Measurements from ENCODE around the gene NEDD4L.

- no peak for TF ChIP-seq SNAI2 (CRISPR knock-in tag; IDR thresholded peaks at IDR 0.05)
- no peak for TF ChIP-seq OSR1 (CRISPR knock-in tag; IDR thresholded peaks at IDR 0.05)
- TF ChIP-seq CREB5 (CRISPR knock-in tag; IDR thresholded peaks at IDR 0.05; ENCODE audit: low read depth), result no peak
- no peak for TF ChIP-seq ESRRG (CRISPR knock-in tag; IDR thresholded peaks at IDR 0.05)
- TF ChIP-seq ZNF565 (CRISPR knock-in tag; conservative IDR thresholded peaks at IDR 0.05; ENCODE audit: low read depth), result no peak
Measured at GRCh38 chr18:58218117-58218516, 174.1 kb downstream of the NEDD4L start.
